HCT116 (cell line): ENCODE data around the gene NT5C2. TPM values are rescaled to one million over a fixed set of nuclear protein-coding genes. Genes with fewer than 3 reads are reported as not detected.

Experiments used
- ATAC-seq: fragments of 200-7000 bp; cut with Tn5 transposase; 2 replicates; pipeline ENCODE4 v1.9.1; 2020; ENCODE audit warnings: mild to moderate bottlenecking, moderate library complexity
- BruUV-seq: library from RNA; stranded (reverse); fragments of 400-500 nt; replicated peaks from 2 replicates; lab custom pipeline; 2021; lab: Mats Ljungman, UMichigan
- CTCF ChIA-PET: fragments of 300-600 bp; sonication (Branson Sonifier 250); formaldehyde crosslinking; loops from one replicate; lab custom pipeline; 2021; ENCODE audit warnings: antibody characterized with exemption; lab: Charles Lee
- POLR2A ChIA-PET: fragments of 300-600, 350-600 bp; sonication (Branson Sonifier 250); formaldehyde crosslinking; loops from one replicate; lab custom pipeline; 2021; ENCODE audit warnings: antibody characterized with exemption; lab: Charles Lee
- RAD21 ChIA-PET, 2 experiments: fragments of 300-600 bp; sonication (Branson Sonifier 250); formaldehyde crosslinking; loops; one replicate each; lab custom pipeline; 2023; ENCODE audit warnings: low total read pairs in 2 of 2; ENCODE audit not compliant: uncharacterized antibody in 2 of 2, unreplicated experiment in 2 of 2, low non-redundant PET in 1 of 2; lab: Charles Lee
- DNase-seq: peaks from one replicate; pipeline ENCODE4 v3.0.0-alpha.2; 2010; ENCODE audit warnings: low read depth, low spot score
- H2AFZ ChIP-seq: fragments of 200-600 bp; shearing (Covaris generic), sonication (generic); 2 replicates; pipeline ENCODE4 v1.6.1; 2017; ENCODE audit warnings: low read depth, mixed run types, mixed read lengths, antibody characterized with exemption, low read length; ENCODE audit not compliant: poor library complexity, severe bottlenecking
- H3K27ac ChIP-seq: 2 replicates; pipeline ENCODE4 v1.5.1; 2012; ENCODE audit warnings: low read depth, low read length
- H3K27me3 ChIP-seq: fragments of 200-600 bp; sonication (generic); 2 replicates; pipeline ENCODE4 v1.6.1; 2016; ENCODE audit warnings: mixed run types, low read length, mixed read lengths; ENCODE audit not compliant: insufficient read depth
- H3K36me3 ChIP-seq, 2 experiments: fragments of 200-500 bp in 1 of 2; fragments of 200-600 bp in 1 of 2; sonication (Bioruptor generic) in 1 of 2; sonication (generic) in 1 of 2; 2 replicates each; pipeline versions ENCODE4 v1.5.1 to v1.6.1; 2014 to 2016; ENCODE audit warnings: low read length in 2 of 2, inconsistent platforms in 1 of 2, mixed read lengths in 1 of 2, mixed run types in 1 of 2; ENCODE audit not compliant: insufficient read depth in 2 of 2, control insufficient read depth in 1 of 2
- H3K4me1 ChIP-seq, 2 experiments: fragments of 200-600 bp in 1 of 2; sonication (generic) in 1 of 2; 2 replicates each; pipeline versions ENCODE4 v1.5.1 to v1.6.1; 2012 to 2017; ENCODE audit warnings: low read length in 2 of 2, inconsistent platforms in 1 of 2, mild to moderate bottlenecking in 1 of 2, mixed read lengths in 1 of 2, mixed run types in 1 of 2, moderate library complexity in 1 of 2; ENCODE audit not compliant: insufficient read depth in 2 of 2, control insufficient read depth in 1 of 2
- H3K4me2 ChIP-seq: fragments of 200-600 bp; sonication (generic); 2 replicates; pipeline ENCODE4 v1.6.1; 2017; ENCODE audit warnings: mixed run types, low read length, mixed read lengths
- H3K4me3 ChIP-seq, 2 experiments: fragments of 200-600 bp in 1 of 2; sonication (generic) in 1 of 2; replicated peaks in 1 of 2; 2 replicates each; pipeline ENCODE4 v1.5.1; 2011 to 2016; ENCODE audit warnings: low read length in 2 of 2, control low read depth in 1 of 2, low read depth in 1 of 2, mild to moderate bottlenecking in 1 of 2, mixed read lengths in 1 of 2, mixed run types in 1 of 2
- H3K79me2 ChIP-seq: fragments of 200-600 bp; sonication (generic); 2 replicates; pipeline ENCODE4 v1.6.1; 2017; ENCODE audit warnings: mild to moderate bottlenecking, mixed run types, low read length, moderate library complexity, mixed read lengths; ENCODE audit not compliant: insufficient read depth
- H3K9ac ChIP-seq: fragments of 200-600 bp; sonication (generic); 2 replicates; pipeline ENCODE4 v1.6.1; 2016; ENCODE audit warnings: low read length, mixed read lengths
- H3K9me2 ChIP-seq: fragments of 200-600 bp; sonication (generic), shearing (Covaris generic); 2 replicates; pipeline ENCODE4 v1.6.1; 2017; ENCODE audit warnings: mixed run types, mild to moderate bottlenecking, moderate library complexity; ENCODE audit not compliant: insufficient read depth
- H3K9me3 ChIP-seq, 2 experiments: fragments of 200-500 bp in 1 of 2; fragments of 200-600 bp in 1 of 2; sonication (Bioruptor generic) in 1 of 2; sonication (generic) in 1 of 2; 2 replicates each; pipeline ENCODE4 v1.6.1; 2014 to 2017; ENCODE audit warnings: low read length in 2 of 2, mixed read lengths in 2 of 2, inconsistent platforms in 1 of 2, low read depth in 1 of 2, mild to moderate bottlenecking in 1 of 2, mixed run types in 1 of 2, moderate library complexity in 1 of 2; ENCODE audit not compliant: control insufficient read depth in 1 of 2, insufficient read depth in 1 of 2
- H4K20me1 ChIP-seq: fragments of 200-600 bp; sonication (generic), shearing (Covaris generic); 2 replicates; pipeline ENCODE4 v1.6.1; 2017; ENCODE audit warnings: mixed run types, mild to moderate bottlenecking, moderate library complexity; ENCODE audit not compliant: insufficient read depth
- ATF3 ChIP-seq: IDR thresholded peaks from 2 replicates; pipeline ENCODE4 v1.6.1; 2012
- CBX3 ChIP-seq: IDR thresholded peaks from 2 replicates; pipeline ENCODE4 v1.6.1; 2012; ENCODE audit warnings: low read depth
- CEBPB ChIP-seq: IDR thresholded peaks from 2 replicates; pipeline ENCODE4 v1.6.1; 2012; ENCODE audit warnings: low read depth
- CTCF ChIP-seq, 3 experiments: fragments of 200-600 bp in 1 of 3; sonication (generic) in 1 of 3; IDR thresholded peaks in 2 of 3; conservative IDR thresholded peaks in 1 of 3; 2 replicates each; pipeline ENCODE4 v1.5.1; 2012 to 2017; ENCODE audit warnings: low read depth in 2 of 3, low read length in 2 of 3, antibody characterized with exemption in 1 of 3, borderline replicate concordance in 1 of 3, control low read depth in 1 of 3, mild to moderate bottlenecking in 1 of 3, mixed read lengths in 1 of 3, mixed run types in 1 of 3, moderate library complexity in 1 of 3; ENCODE audit not compliant: insufficient read depth in 1 of 3
- EGR1 ChIP-seq: IDR thresholded peaks from 2 replicates; pipeline ENCODE4 v1.6.1; 2012; ENCODE audit warnings: low read depth
- ELF1 ChIP-seq: IDR thresholded peaks from 2 replicates; pipeline ENCODE4 v1.6.1; 2012; ENCODE audit warnings: low read depth, borderline replicate concordance
- EZH2 ChIP-seq: fragments of 200-600 bp; sonication (generic); IDR thresholded peaks from 2 replicates; pipeline ENCODE4 v1.6.1; 2017; ENCODE audit warnings: antibody characterized with exemption, mixed run types
- FOSL1 ChIP-seq: IDR thresholded peaks from 2 replicates; pipeline ENCODE4 v1.6.1; 2012; ENCODE audit warnings: low read depth
- MAX ChIP-seq: IDR thresholded peaks from 2 replicates; pipeline ENCODE4 v1.6.1; 2012
- POLR2A ChIP-seq: IDR thresholded peaks from 2 replicates; pipeline ENCODE4 v1.7.0; 2011; ENCODE audit warnings: borderline replicate concordance; ENCODE audit not compliant: insufficient read depth, insufficient read length; ENCODE audit errors: extremely low read depth
- POLR2AphosphoS5 ChIP-seq: IDR thresholded peaks from 2 replicates; pipeline ENCODE4 v1.6.1; 2011; ENCODE audit warnings: mild to moderate bottlenecking, low read depth, low read length, moderate library complexity
- RAD21 ChIP-seq: IDR thresholded peaks from 2 replicates; pipeline ENCODE4 v1.6.1; 2012; ENCODE audit warnings: low read depth, mild to moderate bottlenecking
- SIN3A ChIP-seq: IDR thresholded peaks from 2 replicates; pipeline ENCODE4 v1.6.1; 2012; ENCODE audit warnings: low read depth
- SP1 ChIP-seq: IDR thresholded peaks from 2 replicates; pipeline ENCODE4 v1.6.1; 2012; ENCODE audit warnings: low read depth
- SRF ChIP-seq: IDR thresholded peaks from 2 replicates; pipeline ENCODE4 v1.6.1; 2012; ENCODE audit warnings: low read depth
- ZBTB33 ChIP-seq: IDR thresholded peaks from 2 replicates; pipeline ENCODE4 v1.6.1; 2011; ENCODE audit warnings: mild to moderate bottlenecking, low read length, moderate library complexity; ENCODE audit not compliant: insufficient replicate concordance; ENCODE audit errors: extremely low read depth
- ZNF274 ChIP-seq: fragments of 200-500 bp; sonication (Bioruptor generic); IDR thresholded peaks from 2 replicates; pipeline ENCODE4 v1.6.1; 2014; ENCODE audit warnings: mild to moderate bottlenecking, low read depth, low read length, inconsistent platforms
- intact Hi-C: fragments of 100-400 bp; cut with micrococcal nuclease; formaldehyde crosslinking; loops from 2 replicates; pipeline ENCODE4 v1.10.0; 2022
- total RNA-seq: library from RNA; stranded (reverse); gene quantifications from one replicate; pipeline ENCODE4 v1.2.1, GENCODE V29; 2021; ENCODE audit not compliant: unreplicated experiment

Gene NT5C2
- total RNA-seq, 1 experiment from 2014 or later, result 63.0 TPM

- H3K9ac ChIP-seq, result no peak overlapping the region
- H2AFZ ChIP-seq, result no peak overlapping the region
- no TSS peak for BruUV-seq
- DNase-seq (no peak), ATAC-seq (no peak)
- H3K4me3 ChIP-seq, result no peak overlapping the region
- no peaks in the 10 kb centered on the region for H3K79me2 ChIP-seq
- H4K20me1 ChIP-seq, result no peaks in the 10 kb centered on the region
- TF ChIP-seq ZNF274, result no peak
- no peak for TF ChIP-seq RAD21
- TF ChIP-seq CEBPB, result no peak
- no peak for TF ChIP-seq MAX
- TF ChIP-seq CTCF (IDR thresholded peaks at IDR 0.05 in 2 of 3, conservative IDR thresholded peaks at IDR 0.05 in 1 of 3; ENCODE audit: borderline replicate concordance in 1 of 3, insufficient read depth in 1 of 3, low read depth in 2 of 3, low read length in 2 of 3), result no peak
- no peak for TF ChIP-seq ZBTB33
- no peak for TF ChIP-seq SIN3A
- no peak for TF ChIP-seq FOSL1
- no peak for TF ChIP-seq ELF1
- no peak for TF ChIP-seq POLR2A
- no peak for TF ChIP-seq EZH2
- no peak for TF ChIP-seq EGR1
- no peak for TF ChIP-seq SP1
- TF ChIP-seq SRF, result no peak
- TF ChIP-seq ATF3, result no peak
- TF ChIP-seq POLR2AphosphoS5, result no peak
- TF ChIP-seq CBX3, result no peak
- no peaks in the 10 kb centered on the region for H3K27me3 ChIP-seq
- ChIA-PET POLR2A (interaction anchor here (1.4 kb wide), 1 partner anchor 137 kb away, joined by 3 read pairs; the partner anchor contains the start of gene CNNM2), CTCF (interaction anchor here (2.2 kb wide), 1 partner anchor 138 kb away, joined by 8 read pairs; the partner anchor contains the start of gene CNNM2), RAD21 (no interaction called here)
- H3K4me2 ChIP-seq, result no peak overlapping the region
- no peaks in the 10 kb centered on the region for H3K9me2 ChIP-seq
- H3K27ac ChIP-seq, result no peak overlapping the region
- intact Hi-C loops, result no loop called here
- peaks cover under 1 to 8% of the 10 kb centered on the region in 2 experiments; a peak in 3 of 4 replicates for H3K4me1 ChIP-seq
- no peaks in the 10 kb centered on the region for H3K36me3 ChIP-seq
- no peaks in the 10 kb centered on the region for H3K9me3 ChIP-seq
These were observed 138.0 kb downstream of the NT5C2 start for GRCh38 chr10:103055105-103055504.
